ENCODE results near the gene CLCNKB. TPM values are rescaled to one million over a fixed set of nuclear protein-coding genes. Genes with fewer than 3 reads are reported as not detected.
"Not testable (repeated sequence)": the region's sequence is repeated elsewhere in the genome, so short reads cannot be mapped to it uniquely, and the experiment has no call there.

Gene CLCNKB
- total RNA-seq, 1 experiment from 2014 or later, result not detected

DNA sequence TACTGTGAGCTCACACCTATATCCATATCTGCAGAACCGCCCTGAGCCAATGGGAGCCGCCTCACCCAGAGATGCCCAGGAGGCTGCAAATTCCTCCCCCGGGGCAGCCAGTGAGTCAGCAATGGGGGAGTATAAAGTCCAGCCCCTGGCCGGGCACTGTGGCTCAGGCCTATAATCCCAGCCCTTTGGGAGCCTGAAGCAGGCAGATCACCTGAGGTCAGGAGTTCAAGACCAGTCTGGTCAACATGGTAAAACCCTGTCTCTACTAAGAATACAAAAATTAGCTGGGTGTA is 5.0 kb upstream of the CLCNKB start:
- Mint-ChIP-seq H3K36me3 (ENCODE audit: insufficient read depth, unreplicated experiment) (peaks cover 6% of the 10 kb centered on the region), H3K9me3 (ENCODE audit: unreplicated experiment) (no peaks in the 10 kb centered on the region), H3K27ac (ENCODE audit: unreplicated experiment) (no peak overlapping the region), H3K4me3 (ENCODE audit: unreplicated experiment) (no peak overlapping the region), H3K27me3 (ENCODE audit: insufficient read depth, unreplicated experiment) (no peaks in the 10 kb centered on the region), H3K4me1 (ENCODE audit: low read depth, unreplicated experiment) (no peaks in the 10 kb centered on the region)
- Histone ChIP-seq H3K27me3 (replicated peaks; ENCODE audit: control insufficient read depth, insufficient read depth, low read length) (no peaks in the 10 kb centered on the region), H3K9me3 (no peaks in the 10 kb centered on the region), H3K4me3 (ENCODE audit: low read depth, low read length) (no peak overlapping the region), H3K36me3 (ENCODE audit: control insufficient read depth, insufficient read depth, low read length) (no peaks in the 10 kb centered on the region), H3K4me1 (no peaks in the 10 kb centered on the region)
- TF ChIP-seq, protein P1, sequence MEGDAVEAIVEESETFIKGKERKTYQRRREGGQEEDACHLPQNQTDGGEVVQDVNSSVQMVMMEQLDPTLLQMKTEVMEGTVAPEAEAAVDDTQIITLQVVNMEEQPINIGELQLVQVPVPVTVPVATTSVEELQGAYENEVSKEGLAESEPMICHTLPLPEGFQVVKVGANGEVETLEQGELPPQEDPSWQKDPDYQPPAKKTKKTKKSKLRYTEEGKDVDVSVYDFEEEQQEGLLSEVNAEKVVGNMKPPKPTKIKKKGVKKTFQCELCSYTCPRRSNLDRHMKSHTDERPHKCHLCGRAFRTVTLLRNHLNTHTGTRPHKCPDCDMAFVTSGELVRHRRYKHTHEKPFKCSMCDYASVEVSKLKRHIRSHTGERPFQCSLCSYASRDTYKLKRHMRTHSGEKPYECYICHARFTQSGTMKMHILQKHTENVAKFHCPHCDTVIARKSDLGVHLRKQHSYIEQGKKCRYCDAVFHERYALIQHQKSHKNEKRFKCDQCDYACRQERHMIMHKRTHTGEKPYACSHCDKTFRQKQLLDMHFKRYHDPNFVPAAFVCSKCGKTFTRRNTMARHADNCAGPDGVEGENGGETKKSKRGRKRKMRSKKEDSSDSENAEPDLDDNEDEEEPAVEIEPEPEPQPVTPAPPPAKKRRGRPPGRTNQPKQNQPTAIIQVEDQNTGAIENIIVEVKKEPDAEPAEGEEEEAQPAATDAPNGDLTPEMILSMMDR (IDR thresholded peaks at IDR 0.05; ENCODE audit: insufficient read depth in 1 of 2, low read depth in 1 of 2, low read length in 1 of 2, severe bottlenecking in 1 of 2, unreplicated experiment in 1 of 2), result no peak
- no TSS peak for BruUV-seq (replicated peaks)
- POLR2A ChIA-PET, result no interaction called here
- peak; percentile 36 to 71 for DNase-seq
- CTCF ChIA-PET, result interaction anchor here (0.9 kb wide), 1 partner anchor 29 kb away, joined by 3 read pairs; no protein-coding TSS in a partner anchor
- intact Hi-C loops (cut with micrococcal nuclease; ENCODE audit: unreplicated experiment), result no loop called here

DNA sequence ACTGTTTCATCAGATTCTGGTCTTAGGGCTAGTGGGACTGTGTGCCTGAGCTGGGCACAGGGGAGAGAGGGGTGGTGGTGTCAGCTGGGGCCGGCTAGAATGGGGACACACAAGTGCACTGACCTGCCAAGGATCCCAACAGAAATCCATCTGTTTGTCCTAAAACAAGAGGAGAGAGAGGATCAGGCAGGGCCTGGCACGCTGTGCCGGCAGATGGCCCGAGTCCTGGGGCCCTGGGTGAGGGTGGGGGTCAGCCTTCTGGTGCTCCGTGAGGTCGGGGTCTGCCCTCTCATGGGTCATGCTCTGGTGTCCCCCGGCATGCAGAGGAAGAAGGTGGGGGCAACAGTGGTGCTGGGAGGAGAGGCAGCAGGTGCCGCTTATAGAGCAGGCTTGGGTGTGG is 3.7 kb upstream of the CLCNKB start:
- POLR2A ChIA-PET; H3K4me3 ChIP-seq (ENCODE audit: low read depth, low read length); H3K4me3 Mint-ChIP-seq (ENCODE audit: unreplicated experiment); H3K4me1 ChIP-seq; CTCF ChIA-PET; H3K4me1 Mint-ChIP-seq (ENCODE audit: low read depth, unreplicated experiment); H3K9me3 ChIP-seq; DNase-seq; H3K36me3 Mint-ChIP-seq (ENCODE audit: insufficient read depth, unreplicated experiment); intact Hi-C loops (cut with micrococcal nuclease; ENCODE audit: unreplicated experiment); H3K36me3 ChIP-seq (ENCODE audit: control insufficient read depth, insufficient read depth, low read length); H3K9me3 Mint-ChIP-seq (ENCODE audit: unreplicated experiment); BruUV-seq (replicated peaks); H3K27ac Mint-ChIP-seq (ENCODE audit: unreplicated experiment); H3K27me3 ChIP-seq (replicated peaks; ENCODE audit: control insufficient read depth, insufficient read depth, low read length); H3K27me3 Mint-ChIP-seq (ENCODE audit: insufficient read depth, unreplicated experiment): not testable (repeated sequence)

GRCh38 chr1:16041200-16041599 is 2.4 kb upstream of the CLCNKB start:
- DNase-seq, result no peak
- Mint-ChIP-seq H3K27ac (ENCODE audit: unreplicated experiment) (no peak overlapping the region), H3K27me3 (ENCODE audit: insufficient read depth, unreplicated experiment) (no peaks in the 10 kb centered on the region), H3K9me3 (ENCODE audit: unreplicated experiment) (no peaks in the 10 kb centered on the region), H3K4me1 (ENCODE audit: low read depth, unreplicated experiment) (no peaks in the 10 kb centered on the region), H3K4me3 (ENCODE audit: unreplicated experiment) (no peak overlapping the region), H3K36me3 (ENCODE audit: insufficient read depth, unreplicated experiment) (peaks cover 6% of the 10 kb centered on the region)
- Histone ChIP-seq H3K36me3 (ENCODE audit: control insufficient read depth, insufficient read depth, low read length) (no peaks in the 10 kb centered on the region), H3K9me3 (no peaks in the 10 kb centered on the region), H3K27me3 (replicated peaks; ENCODE audit: control insufficient read depth, insufficient read depth, low read length) (no peaks in the 10 kb centered on the region), H3K4me1 (no peaks in the 10 kb centered on the region), H3K4me3 (ENCODE audit: low read depth, low read length) (no peak overlapping the region)
- intact Hi-C loops (cut with micrococcal nuclease; ENCODE audit: unreplicated experiment), result no loop called here
- no TSS peak for BruUV-seq (replicated peaks)
- TF ChIP-seq, protein P1 (IDR thresholded peaks at IDR 0.05; ENCODE audit: insufficient read depth in 1 of 2, low read depth in 1 of 2, low read length in 1 of 2, severe bottlenecking in 1 of 2, unreplicated experiment in 1 of 2), result no peak
- CTCF ChIA-PET, result interaction anchor here (0.6 kb wide), 1 partner anchor 249 kb away, joined by 3 read pairs; no protein-coding TSS in a partner anchor
- POLR2A ChIA-PET, result no interaction called here

- no TSS peak for BruUV-seq (replicated peaks)
- TF ChIP-seq, protein P1 (IDR thresholded peaks at IDR 0.05; ENCODE audit: insufficient read depth in 1 of 2, low read depth in 1 of 2, low read length in 1 of 2, severe bottlenecking in 1 of 2, unreplicated experiment in 1 of 2), result peak in 1 of 2 experiments; percentile 20
- Mint-ChIP-seq H3K4me1 (ENCODE audit: low read depth, unreplicated experiment) (no peaks in the 10 kb centered on the region), H3K27ac (ENCODE audit: unreplicated experiment) (no peak overlapping the region), H3K9me3 (ENCODE audit: unreplicated experiment) (no peaks in the 10 kb centered on the region), H3K4me3 (ENCODE audit: unreplicated experiment) (no peak overlapping the region), H3K27me3 (ENCODE audit: insufficient read depth, unreplicated experiment) (no peaks in the 10 kb centered on the region), H3K36me3 (ENCODE audit: insufficient read depth, unreplicated experiment) (peaks cover 5% of the 10 kb centered on the region)
- CTCF ChIA-PET, result interaction anchor here (0.6 kb wide), 1 partner anchor 250 kb away, joined by 3 read pairs; no protein-coding TSS in a partner anchor
- H3K36me3 ChIP-seq (ENCODE audit: control insufficient read depth, insufficient read depth, low read length), result no peaks in the 10 kb centered on the region
- POLR2A ChIA-PET, result no interaction called here
- H3K4me3 ChIP-seq (ENCODE audit: low read depth, low read length), result no peak overlapping the region
- no peaks in the 10 kb centered on the region for H3K27me3 ChIP-seq (replicated peaks; ENCODE audit: control insufficient read depth, insufficient read depth, low read length)
- H3K4me1 ChIP-seq, result no peaks in the 10 kb centered on the region
- intact Hi-C loops (cut with micrococcal nuclease; ENCODE audit: unreplicated experiment), result no loop called here
- DNase-seq, result peak in 1 of 2 experiments; percentile 12
- no peaks in the 10 kb centered on the region for H3K9me3 ChIP-seq
Observed at GRCh38 chr1:16042096-16042495, 1.5 kb upstream of the CLCNKB start.

GRCh38 chr1:16042654-16043053 is 928 bp upstream of the CLCNKB start:
- H3K27ac Mint-ChIP-seq (ENCODE audit: unreplicated experiment); H3K4me1 Mint-ChIP-seq (ENCODE audit: low read depth, unreplicated experiment); H3K36me3 ChIP-seq (ENCODE audit: control insufficient read depth, insufficient read depth, low read length); DNase-seq; H3K36me3 Mint-ChIP-seq (ENCODE audit: insufficient read depth, unreplicated experiment); POLR2A ChIA-PET; CTCF ChIA-PET; H3K27me3 ChIP-seq (replicated peaks; ENCODE audit: control insufficient read depth, insufficient read depth, low read length); H3K4me3 ChIP-seq (ENCODE audit: low read depth, low read length); H3K4me3 Mint-ChIP-seq (ENCODE audit: unreplicated experiment); H3K9me3 Mint-ChIP-seq (ENCODE audit: unreplicated experiment); H3K9me3 ChIP-seq; intact Hi-C loops (cut with micrococcal nuclease; ENCODE audit: unreplicated experiment); H3K4me1 ChIP-seq; BruUV-seq (replicated peaks); H3K27me3 Mint-ChIP-seq (ENCODE audit: insufficient read depth, unreplicated experiment): not testable (repeated sequence)
